NCI-H226 (cell line): ENCODE measurements around the gene ATP8A2.
"Not testable (repeated sequence)": the region's sequence is repeated elsewhere in the genome, so short reads cannot be mapped to it uniquely, and the experiment has no call there.

Source experiments
- DNase-seq: peaks from one replicate; pipeline ENCODE4 v3.0.0-alpha.2; 2015

ATP8A2 gene

GRCh38 chr13:25371875-25372283 lies at the start of gene ATP8A2:
TSS of gene ATP8A2 (plus strand) at chr13:25371974. CDS start at chr13:25372213, 239 bp downstream.
- DNase-seq = no peak

- DNase-seq = no peak
Measured at GRCh38 chr13:25324100-25324499, 47.7 kb upstream of the ATP8A2 start.

- peak; percentile 1 for DNase-seq
Measured at GRCh38 chr13:25329706-25330105, 42.1 kb upstream of the ATP8A2 start.

GRCh38 chr13:25330541-25330940 lies 41.2 kb upstream of the ATP8A2 start:
- DNase-seq = no peak

GRCh38 chr13:25335856-25336255 lies 35.9 kb upstream of the ATP8A2 start:
- no peak for DNase-seq

GRCh38 chr13:25345576-25345975 lies 26.2 kb upstream of the ATP8A2 start:
- DNase-seq = no peak

- no peak for DNase-seq
Measured at GRCh38 chr13:25347151-25347550, 24.6 kb upstream of the ATP8A2 start.

- DNase-seq = no peak
Measured at GRCh38 chr13:25351404-25351803, 20.4 kb upstream of the ATP8A2 start.

GRCh38 chr13:25352230-25352629 lies 19.5 kb upstream of the ATP8A2 start:
- DNase-seq = no peak

GRCh38 chr13:25352806-25353205 lies 19.0 kb upstream of the ATP8A2 start:
- no peak for DNase-seq

GRCh38 chr13:25353344-25353743 lies 18.4 kb upstream of the ATP8A2 start:
- no peak for DNase-seq

- DNase-seq = no peak
Measured at GRCh38 chr13:25354377-25354776, 17.4 kb upstream of the ATP8A2 start.

GRCh38 chr13:25360443-25360842 lies 11.3 kb upstream of the ATP8A2 start:
- DNase-seq = not testable (repeated sequence)

- no peak for DNase-seq
Measured at GRCh38 chr13:25365720-25366235, 6.0 kb upstream of the ATP8A2 start.

GRCh38 chr13:25371158-25371874 lies 458 bp upstream of the ATP8A2 start:
- DNase-seq = no peak

- DNase-seq = no peak
Measured at GRCh38 chr13:25372284-25373081, 709 bp downstream of the ATP8A2 start.

GRCh38 chr13:25375727-25376358 lies 4.1 kb downstream of the ATP8A2 start:
- DNase-seq = no peak

- DNase-seq = no peak
Measured at GRCh38 chr13:25377244-25377962, 5.6 kb downstream of the ATP8A2 start.

GRCh38 chr13:25378528-25378927 lies 6.8 kb downstream of the ATP8A2 start:
- no peak for DNase-seq

GRCh38 chr13:25379011-25379410 lies 7.2 kb downstream of the ATP8A2 start:
- no peak for DNase-seq

- no peak for DNase-seq
Measured at GRCh38 chr13:25380082-25380481, 8.3 kb downstream of the ATP8A2 start.

- DNase-seq = no peak
Measured at GRCh38 chr13:25380741-25381324, 9.1 kb downstream of the ATP8A2 start.
